Brain microvascular endothelial cell (primary cell): ENCODE data around the gene SLX1A.
A peak's percentile ranks its signal among the peaks of the same experiment; 100 is the strongest.
"Not testable (repeated sequence)": the region's sequence is repeated elsewhere in the genome, so short reads cannot be mapped to it uniquely, and the experiment has no call there.

Source experiments
- DNase-seq: peaks from one replicate; pipeline ENCODE4 v3.0.0-alpha.2; 2020
- H3K27ac ChIP-seq: fragments of 250-450 bp; sonication (Bioruptor Pico); 2 replicates; pipeline ENCODE4 v1.5.1; 2020; ENCODE audit warnings: mild to moderate bottlenecking, moderate library complexity
- H3K27me3 ChIP-seq: fragments of 250-450 bp; sonication (Bioruptor Pico); replicated peaks from 2 replicates; pipeline ENCODE4 v1.5.1; 2020; ENCODE audit warnings: mild to moderate bottlenecking
- H3K36me3 ChIP-seq: fragments of 250-450 bp; sonication (Bioruptor Pico); replicated peaks from 2 replicates; pipeline ENCODE4 v1.5.1; 2020; ENCODE audit warnings: mild to moderate bottlenecking
- H3K4me3 ChIP-seq: 2 replicates; pipeline ENCODE4 v1.5.1; 2011; ENCODE audit warnings: low read depth, mild to moderate bottlenecking, control low read depth, low read length, moderate library complexity
- in situ Hi-C: cut with HindIII; loops from 2 replicates; pipeline ENCODE4 v1.10.0; 2017; ENCODE audit warnings: low sequenced_read_pairs, low pct_ligation_motif_present
- TF ChIP-seq, protein P1 (sequence below): IDR thresholded peaks from 2 replicates; pipeline ENCODE4 v1.5.1; 2011; ENCODE audit warnings: low read depth, mild to moderate bottlenecking, moderate library complexity, low read length, control low read depth, inconsistent platforms; ENCODE audit errors: missing control alignments

The SLX1A gene

DNA sequence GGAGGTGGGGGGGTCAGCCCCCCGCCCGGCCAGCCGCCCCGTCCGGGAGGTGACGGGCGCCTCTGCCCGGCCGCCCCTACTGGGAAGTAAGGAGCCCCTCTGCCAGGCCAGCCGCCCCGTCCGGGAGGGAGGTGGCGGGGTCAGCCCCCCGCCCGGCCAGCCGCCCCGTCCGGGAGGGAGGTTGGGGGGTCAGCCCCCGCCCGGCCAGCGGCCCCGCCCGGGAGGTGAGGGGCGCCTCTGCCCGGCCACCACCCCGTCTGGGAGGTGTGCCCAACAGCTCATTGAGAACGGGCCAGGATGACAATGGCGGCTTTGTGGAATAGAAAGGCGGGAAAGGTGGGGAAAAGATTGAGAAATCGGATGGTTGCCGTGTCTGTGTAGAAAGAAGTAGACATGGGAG is 23.5 kb upstream of the SLX1A start:
- H3K27me3 ChIP-seq, H3K36me3 ChIP-seq, DNase-seq, H3K4me3 ChIP-seq, H3K27ac ChIP-seq, in situ Hi-C loops: not testable (repeated sequence)

DNA sequence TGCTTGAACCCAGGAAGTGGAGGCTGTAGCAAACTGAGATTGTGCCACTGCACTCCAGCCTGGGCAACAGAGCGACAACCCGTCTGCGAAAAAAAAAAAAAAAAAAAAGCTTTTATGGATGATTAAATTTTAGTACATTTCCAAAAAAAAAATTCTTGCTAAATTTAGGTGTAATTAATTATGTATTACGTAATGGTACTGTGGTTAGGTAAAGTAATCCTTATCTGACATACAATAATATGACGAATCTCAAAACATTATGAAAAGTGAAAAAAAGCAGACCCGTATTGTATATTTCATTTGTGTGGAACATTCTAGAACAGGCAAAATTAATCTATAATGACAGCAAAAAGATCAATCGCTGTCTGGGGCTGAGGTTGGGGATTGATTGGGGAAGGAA is 20.6 kb upstream of the SLX1A start:
- Histone ChIP-seq H3K27me3 (no peaks in the 10 kb centered on the region), H3K27ac (no peak overlapping the region), H3K36me3 (no peaks in the 10 kb centered on the region), H3K4me3 (no peak overlapping the region)
- no peak for DNase-seq
- in situ Hi-C loops, result no loop called here
- TF ChIP-seq, protein P1, sequence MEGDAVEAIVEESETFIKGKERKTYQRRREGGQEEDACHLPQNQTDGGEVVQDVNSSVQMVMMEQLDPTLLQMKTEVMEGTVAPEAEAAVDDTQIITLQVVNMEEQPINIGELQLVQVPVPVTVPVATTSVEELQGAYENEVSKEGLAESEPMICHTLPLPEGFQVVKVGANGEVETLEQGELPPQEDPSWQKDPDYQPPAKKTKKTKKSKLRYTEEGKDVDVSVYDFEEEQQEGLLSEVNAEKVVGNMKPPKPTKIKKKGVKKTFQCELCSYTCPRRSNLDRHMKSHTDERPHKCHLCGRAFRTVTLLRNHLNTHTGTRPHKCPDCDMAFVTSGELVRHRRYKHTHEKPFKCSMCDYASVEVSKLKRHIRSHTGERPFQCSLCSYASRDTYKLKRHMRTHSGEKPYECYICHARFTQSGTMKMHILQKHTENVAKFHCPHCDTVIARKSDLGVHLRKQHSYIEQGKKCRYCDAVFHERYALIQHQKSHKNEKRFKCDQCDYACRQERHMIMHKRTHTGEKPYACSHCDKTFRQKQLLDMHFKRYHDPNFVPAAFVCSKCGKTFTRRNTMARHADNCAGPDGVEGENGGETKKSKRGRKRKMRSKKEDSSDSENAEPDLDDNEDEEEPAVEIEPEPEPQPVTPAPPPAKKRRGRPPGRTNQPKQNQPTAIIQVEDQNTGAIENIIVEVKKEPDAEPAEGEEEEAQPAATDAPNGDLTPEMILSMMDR, result no peak

DNA sequence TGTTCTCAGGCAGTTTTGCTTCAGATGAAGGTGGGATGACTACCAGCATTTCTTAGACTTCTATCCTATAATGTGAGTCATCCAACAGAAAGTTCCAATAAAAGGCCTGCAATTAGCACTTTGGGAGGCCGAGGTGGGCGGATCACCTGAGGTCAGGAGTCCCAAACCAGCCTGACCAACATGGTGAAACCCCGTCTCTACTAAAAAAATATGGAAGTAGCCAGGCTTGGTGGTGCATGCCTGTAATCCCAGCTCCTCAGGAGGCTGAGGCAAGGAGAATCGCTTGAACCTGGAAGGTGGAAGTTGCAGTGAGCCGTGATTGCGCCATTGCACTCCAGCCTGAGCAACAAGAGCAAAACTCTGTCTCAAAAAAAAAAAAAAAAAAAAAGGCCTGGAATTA is 16.8 kb upstream of the SLX1A start:
- DNase-seq, H3K27ac ChIP-seq, H3K4me3 ChIP-seq, H3K27me3 ChIP-seq, in situ Hi-C loops, H3K36me3 ChIP-seq: not testable (repeated sequence)

DNA sequence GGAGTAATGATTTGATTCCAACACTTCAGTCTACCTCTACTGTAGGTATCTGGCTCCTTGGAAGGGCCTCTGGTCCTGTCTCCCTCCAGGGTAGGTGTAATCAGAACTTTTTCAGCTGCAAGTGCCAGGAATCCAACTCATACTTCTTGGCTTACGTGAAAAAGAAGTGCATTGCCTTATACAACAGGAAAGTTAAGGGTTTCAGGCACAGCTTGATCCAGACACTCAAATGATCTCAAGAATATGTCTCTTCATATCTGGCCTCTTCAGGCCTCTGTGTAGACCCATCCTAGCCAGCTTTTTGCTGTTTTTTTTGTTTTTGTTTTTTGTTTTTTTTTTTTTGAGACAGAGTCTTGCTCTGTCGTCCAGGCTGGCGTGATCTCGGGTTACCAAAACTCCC is 14.5 kb upstream of the SLX1A start:
- no peak for DNase-seq
- in situ Hi-C loops, result no loop called here
- Histone ChIP-seq H3K27me3 (no peaks in the 10 kb centered on the region), H3K27ac (no peak overlapping the region), H3K4me3 (no peak overlapping the region), H3K36me3 (no peaks in the 10 kb centered on the region)
- TF ChIP-seq, protein P1, result no peak

DNA sequence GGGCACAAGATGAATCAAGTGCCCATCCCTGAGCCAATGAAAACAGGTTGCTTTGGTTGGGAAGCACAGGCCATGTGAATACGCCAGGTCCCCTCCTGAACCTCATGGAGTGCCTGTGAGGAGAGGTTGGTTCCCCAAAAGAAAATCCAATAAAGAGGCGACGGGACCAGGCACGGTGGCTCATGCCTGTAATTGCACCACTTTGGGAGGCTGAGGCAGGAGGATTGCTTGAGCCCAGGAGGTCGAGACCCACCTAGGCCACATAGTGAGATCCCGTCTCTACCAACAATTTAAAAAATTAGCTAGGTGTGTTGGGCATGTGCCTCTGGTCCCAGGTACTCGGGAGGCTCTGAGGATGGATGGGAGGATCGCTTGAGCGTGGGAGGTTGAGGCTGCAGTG is 13.7 kb upstream of the SLX1A start:
- Histone ChIP-seq H3K27ac (no peak overlapping the region), H3K36me3 (no peaks in the 10 kb centered on the region), H3K4me3 (no peak overlapping the region), H3K27me3 (no peaks in the 10 kb centered on the region)
- TF ChIP-seq, protein P1, result no peak
- DNase-seq, result no peak
- in situ Hi-C loops, result no loop called here

DNA sequence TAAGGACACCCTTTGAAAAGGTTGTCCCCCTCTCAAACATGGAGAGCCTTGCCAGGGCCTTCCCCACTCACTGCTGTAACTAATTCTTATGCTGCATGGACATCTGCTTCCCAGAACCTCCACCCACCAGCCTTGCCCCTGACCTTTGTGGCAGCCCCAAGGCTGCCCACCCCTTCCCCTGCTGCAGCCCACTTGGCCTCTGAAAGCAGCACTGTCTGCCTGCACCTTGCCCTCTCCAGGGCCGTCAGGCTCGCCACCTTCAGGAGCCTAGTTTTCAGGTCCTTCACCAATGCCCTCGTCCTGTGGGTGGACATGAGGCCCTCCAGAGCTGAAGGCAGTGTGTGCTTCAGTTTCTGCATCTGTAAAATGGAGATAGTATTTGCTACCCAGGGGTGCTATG is 12.9 kb upstream of the SLX1A start:
- no peak overlapping the region for H3K4me3 ChIP-seq
- no peaks in the 10 kb centered on the region for H3K27me3 ChIP-seq
- DNase-seq, result no peak
- no peaks in the 10 kb centered on the region for H3K36me3 ChIP-seq
- in situ Hi-C loops, result no loop called here
- no peak overlapping the region for H3K27ac ChIP-seq
- TF ChIP-seq, protein P1, result no peak

DNA sequence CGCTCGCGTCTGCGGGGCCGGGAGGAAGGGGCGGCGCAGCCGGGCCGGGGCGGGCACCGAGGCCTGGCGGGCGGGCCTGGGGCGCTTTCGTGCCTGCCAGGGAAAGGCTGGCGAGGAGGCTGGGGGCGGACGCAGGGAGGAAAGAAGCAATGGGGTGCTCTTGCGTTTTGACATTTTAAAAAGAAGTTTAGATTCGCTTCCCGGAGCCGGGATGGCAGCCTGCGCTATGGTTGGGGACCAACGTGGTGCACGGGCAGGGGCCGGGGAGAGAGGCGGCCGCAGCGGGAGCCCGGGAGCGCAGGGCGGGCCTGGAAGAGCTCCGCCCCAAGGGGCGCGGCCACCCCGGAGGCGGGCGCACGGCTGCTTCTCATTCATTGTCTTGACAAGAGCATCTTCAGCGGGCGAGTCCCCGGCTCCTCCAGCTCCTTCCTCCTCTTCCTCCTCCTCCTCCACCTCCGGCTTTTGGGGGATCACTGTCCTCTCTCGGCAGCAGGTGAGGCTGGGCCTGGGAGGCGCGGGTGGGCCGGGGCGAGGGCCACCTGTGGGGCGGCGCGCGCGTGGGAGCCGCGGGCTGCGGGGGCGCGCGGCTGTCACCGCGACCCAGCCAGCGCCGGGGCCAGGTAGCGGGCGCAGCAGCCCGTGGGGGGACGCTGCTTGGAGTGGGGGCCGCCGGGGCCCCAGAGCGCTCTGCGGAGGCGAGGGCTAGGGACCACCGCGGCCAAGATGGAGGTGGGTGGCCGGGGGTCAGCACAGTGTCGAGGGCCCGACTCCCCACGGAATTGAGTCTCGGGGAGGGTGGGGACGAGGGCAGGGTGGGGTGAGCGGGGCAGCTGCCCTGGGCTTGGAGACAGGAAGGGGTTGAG is 10.2 kb upstream of the SLX1A start, which contains the start of gene CORO1A:
Gene CORO1A (plus strand): TSS at position 370 of the 863 bp plus-strand sequence. CDS start 1,608 bp downstream, outside the sequence.
- TF ChIP-seq, protein P1, result no peak
- DNase-seq, result peak; percentile 54

More for the DNA sequence above, 10.2 kb upstream of the SLX1A start, which contains the start of gene CORO1A:
- Histone ChIP-seq H3K27me3 (no peaks in the 10 kb centered on the region), H3K27ac (no peak within 1 kb of the TSS), H3K4me3 (peak within 1 kb of the TSS; percentile 63), H3K36me3 (no peaks in the 10 kb centered on the region)
- in situ Hi-C loops, result no loop called here
